OCI-LY7 (cell line): ENCODE data around the gene ZNF282.

Experiments
- EZH2phosphoT487 ChIP-seq: fragments of 200-600 bp; sonication (generic); IDR thresholded peaks from 2 replicates; pipeline ENCODE4 v1.6.1; 2018; ENCODE audit warnings: low read depth, borderline replicate concordance, mild to moderate bottlenecking, mixed run types, antibody characterized with exemption, low read length, moderate library complexity, mixed read lengths
- TF ChIP-seq, protein P1 (sequence below): fragments of 200-600 bp; sonication (generic); conservative IDR thresholded peaks from 2 replicates; pipeline ENCODE4 v1.5.1; 2014; ENCODE audit warnings: mild to moderate bottlenecking, antibody characterized with exemption, low read length, moderate library complexity, mixed read lengths

DNA sequence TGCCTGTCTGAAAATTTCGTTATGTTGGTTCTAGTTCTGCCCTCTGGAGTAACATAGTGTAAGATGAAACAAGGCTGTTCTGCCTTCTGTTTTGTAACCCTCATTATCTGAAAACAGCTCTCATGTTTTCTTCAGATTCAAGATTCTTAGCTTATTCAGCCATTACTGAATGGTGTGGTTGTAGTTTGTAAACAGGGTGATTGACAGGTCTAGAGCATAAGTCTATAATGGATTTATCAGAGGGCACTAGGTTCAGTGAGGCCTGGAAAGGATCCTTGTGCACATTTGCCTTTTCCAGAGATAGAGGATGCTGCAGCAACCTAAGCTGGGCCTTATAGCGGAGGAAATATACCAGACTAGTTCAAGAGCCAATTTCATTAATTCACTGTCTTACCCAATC lies 42.0 kb upstream of the ZNF282 start:
- TF ChIP-seq, protein P1, sequence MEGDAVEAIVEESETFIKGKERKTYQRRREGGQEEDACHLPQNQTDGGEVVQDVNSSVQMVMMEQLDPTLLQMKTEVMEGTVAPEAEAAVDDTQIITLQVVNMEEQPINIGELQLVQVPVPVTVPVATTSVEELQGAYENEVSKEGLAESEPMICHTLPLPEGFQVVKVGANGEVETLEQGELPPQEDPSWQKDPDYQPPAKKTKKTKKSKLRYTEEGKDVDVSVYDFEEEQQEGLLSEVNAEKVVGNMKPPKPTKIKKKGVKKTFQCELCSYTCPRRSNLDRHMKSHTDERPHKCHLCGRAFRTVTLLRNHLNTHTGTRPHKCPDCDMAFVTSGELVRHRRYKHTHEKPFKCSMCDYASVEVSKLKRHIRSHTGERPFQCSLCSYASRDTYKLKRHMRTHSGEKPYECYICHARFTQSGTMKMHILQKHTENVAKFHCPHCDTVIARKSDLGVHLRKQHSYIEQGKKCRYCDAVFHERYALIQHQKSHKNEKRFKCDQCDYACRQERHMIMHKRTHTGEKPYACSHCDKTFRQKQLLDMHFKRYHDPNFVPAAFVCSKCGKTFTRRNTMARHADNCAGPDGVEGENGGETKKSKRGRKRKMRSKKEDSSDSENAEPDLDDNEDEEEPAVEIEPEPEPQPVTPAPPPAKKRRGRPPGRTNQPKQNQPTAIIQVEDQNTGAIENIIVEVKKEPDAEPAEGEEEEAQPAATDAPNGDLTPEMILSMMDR = no peak
- TF ChIP-seq EZH2phosphoT487 = no peak
